Measurements from ENCODE around the gene HK1. TPM values are rescaled to one million over a fixed set of nuclear protein-coding genes. Genes with fewer than 3 reads are reported as not detected.
"Not testable (repeated sequence)": the region's sequence is repeated elsewhere in the genome, so short reads cannot be mapped to it uniquely, and the experiment has no call there.

Gene HK1
- total and polyA plus RNA-seq, 7 experiments from 2014 or later = 60.1 to 144 (median 83.8) TPM

GRCh38 chr10:69248117-69248730 lies 30.1 kb upstream of the HK1 start:
- no peaks in the 10 kb centered on the region for H3K4me1 ChIP-seq (ENCODE audit: control insufficient read depth in 2 of 2, insufficient read depth in 2 of 2, low read length in 2 of 2)
- Mint-ChIP-seq H3K9me3 (no peaks in the 10 kb centered on the region), H3K4me1 (no peaks in the 10 kb centered on the region), H3K27me3 (no peaks in the 10 kb centered on the region), H3K27ac (no peak overlapping the region), H3K4me3 (no peak overlapping the region), H3K36me3 (peaks cover 0 to 51% (median 14%) of the 10 kb centered on the region in 5 donors)
- H3K36me3 ChIP-seq (ENCODE audit: control insufficient read depth in 2 of 3, insufficient read depth in 3 of 3, low read length in 3 of 3) = peaks cover 0 to 56% (median 0%) of the 10 kb centered on the region in 3 experiments
- no peak overlapping the region for H3K27ac ChIP-seq (ENCODE audit: low read depth, low read length)
- CTCF ChIA-PET = interaction anchor here (0.6 kb wide), 1 partner anchor 12 kb away, joined by 3 read pairs; no protein-coding TSS in a partner anchor
- no peak overlapping the region for H3K4me3 ChIP-seq (ENCODE audit: low read length)
- H3K27me3 ChIP-seq (ENCODE audit: control insufficient read depth in 2 of 2, insufficient read depth in 2 of 2, low read length in 2 of 2) = no peaks in the 10 kb centered on the region
- intact Hi-C loops (cut with micrococcal nuclease) = no loop called here
- ATAC-seq = no peak
- H3K9me3 ChIP-seq (ENCODE audit: control insufficient read depth in 2 of 3, low read length in 3 of 3) = no peaks in the 10 kb centered on the region
- POLR2A ChIA-PET = no interaction called here
- DNase-seq = no peak

- Mint-ChIP-seq H3K9me3 (no peaks in the 10 kb centered on the region), H3K4me3 (no peak overlapping the region), H3K27me3 (no peaks in the 10 kb centered on the region), H3K27ac (no peak overlapping the region), H3K4me1 (no peaks in the 10 kb centered on the region), H3K36me3 (peaks cover 0 to 49% (median 14%) of the 10 kb centered on the region in 5 donors)
- ATAC-seq (no peak), DNase-seq (no peak)
- Histone ChIP-seq H3K27me3 (ENCODE audit: control insufficient read depth in 2 of 2, insufficient read depth in 2 of 2, low read length in 2 of 2) (no peaks in the 10 kb centered on the region), H3K9me3 (ENCODE audit: control insufficient read depth in 2 of 3, low read length in 3 of 3) (no peaks in the 10 kb centered on the region), H3K4me1 (ENCODE audit: control insufficient read depth in 2 of 2, insufficient read depth in 2 of 2, low read length in 2 of 2) (no peaks in the 10 kb centered on the region), H3K4me3 (ENCODE audit: low read length) (no peak overlapping the region), H3K27ac (ENCODE audit: low read depth, low read length) (no peak overlapping the region), H3K36me3 (ENCODE audit: control insufficient read depth in 2 of 3, insufficient read depth in 3 of 3, low read length in 3 of 3) (peaks cover 0 to 56% (median 0%) of the 10 kb centered on the region in 3 experiments)
- ChIA-PET CTCF (no interaction called here), POLR2A (no interaction called here)
- intact Hi-C loops (cut with micrococcal nuclease) = no loop called here
Measured at GRCh38 chr10:69250041-69250440, 28.3 kb upstream of the HK1 start.

DNA sequence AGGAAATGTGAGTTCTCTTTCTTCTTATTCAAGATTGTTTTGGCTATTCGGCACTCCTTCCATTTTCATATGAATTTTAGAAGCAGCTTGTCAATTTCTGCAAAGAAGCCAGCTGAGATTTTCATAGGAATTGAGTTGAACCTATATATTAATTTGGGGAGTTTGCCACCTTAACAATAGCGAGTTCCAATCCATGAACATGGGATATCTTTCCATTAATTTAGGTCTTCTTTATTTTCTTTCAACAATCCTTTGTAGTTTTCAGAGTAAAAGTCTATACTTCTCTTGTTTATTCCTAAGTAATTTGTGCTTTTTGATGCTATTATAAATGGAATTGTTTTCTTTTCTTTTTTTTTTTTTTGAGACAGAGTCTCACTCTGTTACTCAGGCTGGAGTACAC lies 26.9 kb upstream of the HK1 start:
- H3K9me3 Mint-ChIP-seq; POLR2A ChIA-PET; H3K27ac ChIP-seq (ENCODE audit: low read depth, low read length); CTCF ChIA-PET; H3K27me3 ChIP-seq (ENCODE audit: control insufficient read depth in 2 of 2, insufficient read depth in 2 of 2, low read length in 2 of 2); H3K27me3 Mint-ChIP-seq; H3K9me3 ChIP-seq (ENCODE audit: control insufficient read depth in 2 of 3, low read length in 3 of 3); ATAC-seq; DNase-seq; H3K27ac Mint-ChIP-seq; H3K4me3 Mint-ChIP-seq; intact Hi-C loops (cut with micrococcal nuclease); H3K4me1 Mint-ChIP-seq; H3K4me3 ChIP-seq (ENCODE audit: low read length); H3K4me1 ChIP-seq (ENCODE audit: control insufficient read depth in 2 of 2, insufficient read depth in 2 of 2, low read length in 2 of 2): not testable (repeated sequence)
- H3K36me3 ChIP-seq (ENCODE audit: control insufficient read depth in 2 of 3, insufficient read depth in 3 of 3, low read length in 3 of 3) = peaks cover 0 to 49% (median 0%) of the 10 kb centered on the region in 3 experiments
- peaks cover 0 to 49% (median 11%) of the 10 kb centered on the region in 5 donors for H3K36me3 Mint-ChIP-seq

- ChIA-PET POLR2A (no interaction called here), CTCF (no interaction called here)
- no peak for DNase-seq
- no peak for ATAC-seq
- peaks cover 0 to 51% (median 14%) of the 10 kb centered on the region in 5 donors for H3K36me3 Mint-ChIP-seq
- Histone ChIP-seq H3K36me3 (ENCODE audit: control insufficient read depth in 2 of 3, insufficient read depth in 3 of 3, low read length in 3 of 3) (peaks cover 0 to 46% (median 0%) of the 10 kb centered on the region in 3 experiments), H3K9me3 (ENCODE audit: control insufficient read depth in 2 of 3, low read length in 3 of 3) (no peaks in the 10 kb centered on the region), H3K27ac (ENCODE audit: low read depth, low read length) (no peak overlapping the region), H3K4me3 (ENCODE audit: low read length) (no peak overlapping the region), H3K27me3 (ENCODE audit: control insufficient read depth in 2 of 2, insufficient read depth in 2 of 2, low read length in 2 of 2) (no peaks in the 10 kb centered on the region), H3K4me1 (ENCODE audit: control insufficient read depth in 2 of 2, insufficient read depth in 2 of 2, low read length in 2 of 2) (no peaks in the 10 kb centered on the region)
- no peaks in the 10 kb centered on the region for H3K27me3 Mint-ChIP-seq
- no peaks in the 10 kb centered on the region for H3K9me3 Mint-ChIP-seq
- intact Hi-C loops (cut with micrococcal nuclease) = no loop called here
- H3K4me3 Mint-ChIP-seq = no peak overlapping the region
- H3K4me1 Mint-ChIP-seq = no peaks in the 10 kb centered on the region
- no peak overlapping the region for H3K27ac Mint-ChIP-seq
Measured at GRCh38 chr10:69253171-69253570, 25.1 kb upstream of the HK1 start.

DNA sequence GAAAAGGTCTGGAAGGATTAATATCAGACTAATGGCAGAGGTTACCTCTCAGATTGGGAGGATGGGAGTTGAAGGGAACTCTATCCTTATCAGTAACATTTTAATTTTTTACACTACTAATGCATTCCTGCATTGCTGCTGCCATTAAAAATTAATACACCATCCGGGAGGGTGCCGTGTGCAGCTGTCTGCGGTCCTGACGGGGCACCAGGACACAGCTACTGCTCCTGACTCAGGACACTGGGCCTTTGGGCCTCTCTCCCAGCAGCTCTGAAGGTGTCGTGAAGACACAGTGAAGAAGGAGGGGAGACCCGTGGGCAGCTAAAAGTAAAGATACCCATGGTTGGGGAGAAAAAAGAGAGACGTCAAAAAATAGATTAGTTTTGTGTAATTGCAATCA lies 23.4 kb upstream of the HK1 start:
- H3K9me3 Mint-ChIP-seq = peaks cover 0 to 2% (median 0%) of the 10 kb centered on the region in 11 donors
- no peaks in the 10 kb centered on the region for H3K4me1 ChIP-seq (ENCODE audit: control insufficient read depth in 2 of 2, insufficient read depth in 2 of 2, low read length in 2 of 2)
- peaks cover 0 to 51% (median 14%) of the 10 kb centered on the region in 5 donors for H3K36me3 Mint-ChIP-seq
- peaks cover 0 to 42% (median 0%) of the 10 kb centered on the region in 3 experiments for H3K36me3 ChIP-seq (ENCODE audit: control insufficient read depth in 2 of 3, insufficient read depth in 3 of 3, low read length in 3 of 3)
- H3K4me3 ChIP-seq (ENCODE audit: low read length) = no peak overlapping the region
- CTCF ChIA-PET = no interaction called here
- DNase-seq (no peak), ATAC-seq (no peak)
- H3K27ac ChIP-seq (ENCODE audit: low read depth, low read length) = no peak overlapping the region
- no peaks in the 10 kb centered on the region for H3K27me3 Mint-ChIP-seq
- POLR2A ChIA-PET = no interaction called here
- H3K27ac Mint-ChIP-seq = no peak overlapping the region
- no peaks in the 10 kb centered on the region for H3K9me3 ChIP-seq (ENCODE audit: control insufficient read depth in 2 of 3, low read length in 3 of 3)
- H3K4me3 Mint-ChIP-seq = no peak overlapping the region
- H3K4me1 Mint-ChIP-seq = no peaks in the 10 kb centered on the region
- H3K27me3 ChIP-seq (ENCODE audit: control insufficient read depth in 2 of 2, insufficient read depth in 2 of 2, low read length in 2 of 2) = no peaks in the 10 kb centered on the region
- intact Hi-C loops (cut with micrococcal nuclease) = no loop called here

DNA sequence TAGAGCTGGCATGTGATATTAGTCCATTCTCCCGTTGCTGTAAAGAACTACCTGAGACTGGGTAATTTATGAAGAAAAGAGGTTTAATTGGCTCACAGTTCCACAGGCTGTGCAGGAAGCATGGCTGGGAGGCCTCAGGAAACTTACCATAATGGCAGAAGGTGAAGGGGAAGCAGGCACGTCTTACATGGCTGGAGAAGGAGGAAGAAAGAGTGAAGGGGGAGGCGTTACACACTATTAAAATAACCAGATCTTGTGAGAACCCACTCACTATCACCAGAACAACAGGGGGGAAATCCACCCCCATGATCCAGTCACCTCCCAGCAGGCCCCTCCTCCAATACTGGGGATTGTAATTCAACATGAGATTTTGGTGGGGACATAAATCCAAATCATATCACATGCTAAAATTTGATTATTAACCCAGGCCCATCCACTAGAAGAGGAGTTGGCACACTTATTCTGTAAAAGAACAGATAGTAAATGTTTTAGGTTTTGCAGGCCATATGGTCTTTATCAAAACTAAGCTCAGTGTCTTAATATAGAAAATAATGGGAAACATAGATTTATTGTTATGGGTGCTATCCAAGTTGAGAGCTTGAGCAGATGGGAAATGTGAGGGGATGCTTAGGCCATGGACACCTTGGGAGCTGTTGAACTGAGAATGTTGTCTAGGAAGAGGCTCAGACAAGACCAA lies 18.6 kb upstream of the HK1 start:
- Histone ChIP-seq H3K9me3 (ENCODE audit: control insufficient read depth in 2 of 3, low read length in 3 of 3) (no peaks in the 10 kb centered on the region), H3K36me3 (ENCODE audit: control insufficient read depth in 2 of 3, insufficient read depth in 3 of 3, low read length in 3 of 3) (peaks cover 0 to 32% (median 0%) of the 10 kb centered on the region in 3 experiments), H3K4me3 (ENCODE audit: low read length) (no peak overlapping the region), H3K27me3 (ENCODE audit: control insufficient read depth in 2 of 2, insufficient read depth in 2 of 2, low read length in 2 of 2) (no peaks in the 10 kb centered on the region), H3K4me1 (ENCODE audit: control insufficient read depth in 2 of 2, insufficient read depth in 2 of 2, low read length in 2 of 2) (no peaks in the 10 kb centered on the region), H3K27ac (ENCODE audit: low read depth, low read length) (no peak overlapping the region)
- intact Hi-C loops (cut with micrococcal nuclease) = no loop called here
- Mint-ChIP-seq H3K4me1 (peaks cover 0 to 18% (median 0%) of the 10 kb centered on the region in 7 donors), H3K9me3 (peaks cover 0 to 2% (median 0%) of the 10 kb centered on the region in 11 donors), H3K36me3 (peaks cover 0 to 35% (median 10%) of the 10 kb centered on the region in 5 donors), H3K27ac (peak overlapping the region in 2 of 9 donors; percentile 19 to 59), H3K27me3 (no peaks in the 10 kb centered on the region), H3K4me3 (no peak overlapping the region)
- CTCF ChIA-PET = no interaction called here
- POLR2A ChIA-PET = interaction anchor here (1.1 kb wide), 1 partner anchor 90 kb away, joined by 3 read pairs; no protein-coding TSS in a partner anchor
- ATAC-seq (no peak), DNase-seq (no peak)

Data from naive thymus-derived CD4-positive, alpha-beta T cell (primary cell).